Testis (tissue), 2 donors: ENCODE data around the gene AKNA.
"Not testable (repeated sequence)": the region's sequence is repeated elsewhere in the genome, so short reads cannot be mapped to it uniquely, and the experiment has no call there.

Source experiments
- CTCF ChIP-seq, 3 experiments: fragments of 450-650 bp in 2 of 3; fragments of 200-600 bp in 1 of 3; sonication (generic) in 1 of 3; IDR thresholded peaks; one replicate each; pipeline ENCODE4 v1.5.1; 2016 to 2019; ENCODE audit warnings: antibody characterized with exemption in 3 of 3, mild to moderate bottlenecking in 2 of 3, moderate library complexity in 1 of 3
- POLR2A ChIP-seq: fragments of 450-650 bp; IDR thresholded peaks from one replicate; pipeline ENCODE4 v1.6.1; 2017; ENCODE audit warnings: antibody characterized with exemption, mild to moderate bottlenecking, moderate library complexity

- not testable (repeated sequence) for TF ChIP-seq CTCF (IDR thresholded peaks at IDR 0.05); POLR2A
Observed at GRCh38 chr9:114323849-114324248, 63.9 kb downstream of the AKNA start.
